HEK293 (cell line): ENCODE data around the gene MMP14.

Source experiments
- CTCF ChIA-PET: fragments of 350-600 bp; formaldehyde crosslinking; extraction: SDS; loops from one replicate; lab custom pipeline; 2021; ENCODE audit warnings: antibody characterized with exemption; lab: Yijun Ruan, JAX
- POLR2A ChIA-PET: fragments of 300-600 bp; formaldehyde crosslinking; extraction: SDS; loops from one replicate; lab custom pipeline; 2020; ENCODE audit warnings: antibody characterized with exemption, inconsistent platforms; lab: Yijun Ruan, JAX
- H3K27ac ChIP-seq: fragments of 200-500 bp; sonication (Bioruptor generic); 2 replicates; pipeline ENCODE4 v1.5.1; 2014; ENCODE audit warnings: low read depth, low read length, control low read depth, inconsistent platforms; ENCODE audit errors: extremely low read depth
- H3K36me3 ChIP-seq, 2 experiments: fragments of 200-500 bp in 1 of 2; sonication (Bioruptor generic) in 1 of 2; 1 replicate in 1 of 2; 2 replicates in 1 of 2; pipeline ENCODE4 v1.5.1; 2014 to 2017; ENCODE audit warnings: inconsistent platforms in 2 of 2, low read length in 2 of 2; ENCODE audit not compliant: control insufficient read depth in 2 of 2, insufficient read depth in 1 of 2
- H3K4me1 ChIP-seq: fragments of 200-500 bp; sonication (Bioruptor generic); 2 replicates; pipeline ENCODE4 v1.5.1; 2014; ENCODE audit warnings: mild to moderate bottlenecking, low read length, inconsistent platforms; ENCODE audit not compliant: control insufficient read depth, insufficient read depth
- H3K4me3 ChIP-seq: 2 replicates; pipeline ENCODE4 v1.5.1; 2011; ENCODE audit warnings: low read depth, mild to moderate bottlenecking, control low read depth, low read length, moderate library complexity
- H3K9me3 ChIP-seq: fragments of 200-500 bp; sonication (Bioruptor generic); 2 replicates; pipeline ENCODE4 v1.5.1; 2014; ENCODE audit warnings: low read depth, low read length, inconsistent platforms; ENCODE audit not compliant: control insufficient read depth, insufficient read depth
- FEZF1 ChIP-seq: fragments of 450-650 bp; formaldehyde crosslinking; IDR thresholded peaks from 2 replicates; pipeline ENCODE4 v1.5.1; 2016; ENCODE audit warnings: missing biosample characterization, missing genetic modification characterization
- GFI1B ChIP-seq: fragments of 450-650 bp; formaldehyde crosslinking; IDR thresholded peaks from 2 replicates; pipeline ENCODE4 v1.5.1; 2016; ENCODE audit warnings: missing biosample characterization, missing genetic modification characterization
- HOXA7 ChIP-seq: sonication (generic); formaldehyde crosslinking; IDR thresholded peaks from 2 replicates; pipeline ENCODE4 v1.8.1; 2022; ENCODE audit warnings: missing genetic modification reagents, borderline replicate concordance
- REPIN1 ChIP-seq: fragments of 450-650 bp; formaldehyde crosslinking; IDR thresholded peaks from 2 replicates; pipeline ENCODE4 v1.5.1; 2017; ENCODE audit warnings: missing biosample characterization, missing genetic modification characterization, low read depth
- REST ChIP-seq: fragments of 450-650 bp; formaldehyde crosslinking; IDR thresholded peaks from 2 replicates; pipeline ENCODE4 v1.5.1; 2016; ENCODE audit warnings: missing biosample characterization, missing genetic modification characterization
- SCRT2 ChIP-seq: fragments of 450-650 bp; formaldehyde crosslinking; IDR thresholded peaks from 2 replicates; pipeline ENCODE4 v1.5.1; 2016; ENCODE audit warnings: missing biosample characterization, missing genetic modification characterization
- YY1 ChIP-seq: fragments of 450-650 bp; formaldehyde crosslinking; IDR thresholded peaks from 2 replicates; pipeline ENCODE4 v1.5.1; 2018; ENCODE audit warnings: missing biosample characterization, missing genetic modification characterization
- YY2 ChIP-seq: fragments of 450-650 bp; formaldehyde crosslinking; IDR thresholded peaks from 2 replicates; pipeline ENCODE4 v1.5.1; 2016; ENCODE audit warnings: missing biosample characterization, missing genetic modification characterization
- ZFP3 ChIP-seq: fragments of 450-650 bp; formaldehyde crosslinking; IDR thresholded peaks from 2 replicates; pipeline ENCODE4 v1.5.1; 2016; ENCODE audit warnings: low read depth, missing biosample characterization, missing genetic modification characterization
- ZNF112 ChIP-seq: fragments of 450-650 bp; formaldehyde crosslinking; IDR thresholded peaks from 2 replicates; pipeline ENCODE4 v1.5.0; 2017; ENCODE audit warnings: missing biosample characterization, missing genetic modification characterization
- ZNF169 ChIP-seq: fragments of 450-650 bp; formaldehyde crosslinking; IDR thresholded peaks from 2 replicates; pipeline ENCODE4 v1.5.1; 2016; ENCODE audit warnings: missing biosample characterization, missing genetic modification characterization
- ZNF239 ChIP-seq: fragments of 450-650 bp; formaldehyde crosslinking; IDR thresholded peaks from 2 replicates; pipeline ENCODE4 v1.5.1; 2016; ENCODE audit warnings: missing biosample characterization, missing genetic modification characterization
- ZNF248 ChIP-seq: fragments of 450-650 bp; formaldehyde crosslinking; IDR thresholded peaks from 2 replicates; pipeline ENCODE4 v1.5.1; 2017; ENCODE audit warnings: missing biosample characterization, missing genetic modification characterization
- ZNF354C ChIP-seq: fragments of 450-650 bp; formaldehyde crosslinking; IDR thresholded peaks from 2 replicates; pipeline ENCODE4 v1.5.1; 2016; ENCODE audit warnings: missing biosample characterization, missing genetic modification characterization, low read depth, borderline replicate concordance
- ZNF510 ChIP-seq: fragments of 450-650 bp; formaldehyde crosslinking; IDR thresholded peaks from 2 replicates; pipeline ENCODE4 v1.5.1; 2018; ENCODE audit warnings: mild to moderate bottlenecking, missing genetic modification characterization, missing biosample characterization; ENCODE audit not compliant: insufficient replicate concordance
- ZNF629 ChIP-seq: fragments of 450-650 bp; formaldehyde crosslinking; IDR thresholded peaks from 2 replicates; pipeline ENCODE4 v1.5.1; 2017; ENCODE audit warnings: missing biosample characterization, missing genetic modification characterization
- ZNF664 ChIP-seq: fragments of 450-650 bp; formaldehyde crosslinking; IDR thresholded peaks from 2 replicates; pipeline ENCODE4 v1.5.1; 2016; ENCODE audit warnings: missing biosample characterization, missing genetic modification characterization
- ZNF747 ChIP-seq: fragments of 450-650 bp; formaldehyde crosslinking; IDR thresholded peaks from 2 replicates; pipeline ENCODE4 v1.5.1; 2016; ENCODE audit warnings: missing biosample characterization, missing genetic modification characterization
- ZNF76 ChIP-seq: fragments of 450-650 bp; formaldehyde crosslinking; IDR thresholded peaks from 2 replicates; pipeline ENCODE4; 2016; ENCODE audit warnings: low read depth, missing biosample characterization, missing genetic modification characterization, borderline replicate concordance
- TF ChIP-seq, protein P1 (sequence below): fragments of 450-650 bp; formaldehyde crosslinking; IDR thresholded peaks from 2 replicates; pipeline ENCODE4; 2016; ENCODE audit warnings: missing biosample characterization, missing genetic modification characterization
- TF ChIP-seq, protein P2 (sequence below): IDR thresholded peaks from 2 replicates; pipeline ENCODE4 v1.6.1; 2011; ENCODE audit warnings: mild to moderate bottlenecking, low read depth, low read length, borderline replicate concordance
- TF ChIP-seq, protein P3 (sequence below): fragments of 450-650 bp; formaldehyde crosslinking; IDR thresholded peaks from 2 replicates; pipeline ENCODE4 v1.5.1; 2016; ENCODE audit warnings: missing biosample characterization, missing genetic modification characterization

Gene MMP14

GRCh38 chr14:22861651-22862050 lies 25.3 kb downstream of the MMP14 start:
- CTCF ChIA-PET, result interaction anchor here (0.7 to 3.7 kb wide), 7 partner anchors 8 to 320 kb away, joined by 3 to 29 read pairs (median 5); partner anchors contain the start of gene LRP10
- Histone ChIP-seq H3K4me3 (no peak overlapping the region), H3K4me1 (no peaks in the 10 kb centered on the region; the same call in 1 of the 2 replicates), H3K36me3 (no peaks in the 10 kb centered on the region), H3K9me3 (no peaks in the 10 kb centered on the region), H3K27ac (no peak overlapping the region)
- POLR2A ChIA-PET, result no interaction called here
- TF ChIP-seq FEZF1 (no peak), ZNF354C (no peak), YY2 (tag by site-specific recombination) (no peak), HOXA7 (CRISPR knock-in tag) (no peak), ZNF747 (tag by site-specific recombination) (no peak)

DNA sequence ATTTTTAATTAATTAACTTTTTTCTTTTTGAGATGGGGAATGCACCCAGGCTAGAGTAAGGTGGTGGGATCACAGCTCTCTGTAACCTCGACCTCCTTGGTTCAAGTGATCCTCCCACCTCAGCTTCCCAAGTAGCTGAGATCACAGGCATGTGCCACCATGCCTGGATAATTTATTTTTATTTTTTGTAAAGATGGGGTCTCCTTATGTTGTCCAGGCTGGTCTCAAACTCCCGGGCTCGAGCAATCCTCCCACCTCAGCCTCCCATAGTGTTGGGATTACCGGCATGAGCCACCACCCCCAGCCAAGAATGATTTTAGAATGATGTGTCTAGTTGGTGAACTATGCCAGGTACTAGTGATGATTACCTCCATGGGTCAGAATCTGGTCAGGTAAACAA lies 28.6 kb downstream of the MMP14 start:
- ChIA-PET POLR2A (no interaction called here), CTCF (interaction anchor here (0.5 to 3.7 kb wide), 6 partner anchors 12 to 308 kb away, joined by 3 to 29 read pairs (median 4); no protein-coding TSS in a partner anchor)
- H3K4me1 ChIP-seq, result no peaks in the 10 kb centered on the region; the same call in 1 of the 2 replicates
- no peak overlapping the region for H3K27ac ChIP-seq
- H3K36me3 ChIP-seq, result no peaks in the 10 kb centered on the region
- H3K4me3 ChIP-seq, result no peak overlapping the region
- no peaks in the 10 kb centered on the region for H3K9me3 ChIP-seq
- no peak for TF ChIP-seq ZNF169 (tag by site-specific recombination)
- TF ChIP-seq, protein P1, sequence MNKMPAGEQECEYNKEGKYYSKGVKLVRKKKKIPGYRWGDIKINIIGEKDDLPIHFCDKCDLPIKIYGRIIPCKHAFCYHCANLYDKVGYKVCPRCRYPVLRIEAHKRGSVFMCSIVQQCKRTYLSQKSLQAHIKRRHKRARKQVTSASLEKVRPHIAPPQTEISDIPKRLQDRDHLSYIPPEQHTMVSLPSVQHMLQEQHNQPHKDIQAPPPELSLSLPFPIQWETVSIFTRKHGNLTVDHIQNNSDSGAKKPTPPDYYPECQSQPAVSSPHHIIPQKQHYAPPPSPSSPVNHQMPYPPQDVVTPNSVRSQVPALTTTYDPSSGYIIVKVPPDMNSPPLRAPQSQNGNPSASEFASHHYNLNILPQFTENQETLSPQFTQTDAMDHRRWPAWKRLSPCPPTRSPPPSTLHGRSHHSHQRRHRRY (tag by site-specific recombination), result no peak
- TF ChIP-seq, protein P2, sequence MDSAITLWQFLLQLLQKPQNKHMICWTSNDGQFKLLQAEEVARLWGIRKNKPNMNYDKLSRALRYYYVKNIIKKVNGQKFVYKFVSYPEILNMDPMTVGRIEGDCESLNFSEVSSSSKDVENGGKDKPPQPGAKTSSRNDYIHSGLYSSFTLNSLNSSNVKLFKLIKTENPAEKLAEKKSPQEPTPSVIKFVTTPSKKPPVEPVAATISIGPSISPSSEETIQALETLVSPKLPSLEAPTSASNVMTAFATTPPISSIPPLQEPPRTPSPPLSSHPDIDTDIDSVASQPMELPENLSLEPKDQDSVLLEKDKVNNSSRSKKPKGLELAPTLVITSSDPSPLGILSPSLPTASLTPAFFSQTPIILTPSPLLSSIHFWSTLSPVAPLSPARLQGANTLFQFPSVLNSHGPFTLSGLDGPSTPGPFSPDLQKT, result no peak
- TF ChIP-seq ZNF76, result no peak
- no peak for TF ChIP-seq GFI1B (tag by site-specific recombination)
- no peak for TF ChIP-seq ZNF112 (tag by site-specific recombination)
- no peak for TF ChIP-seq ZNF629 (tag by site-specific recombination)
- TF ChIP-seq, protein P3, sequence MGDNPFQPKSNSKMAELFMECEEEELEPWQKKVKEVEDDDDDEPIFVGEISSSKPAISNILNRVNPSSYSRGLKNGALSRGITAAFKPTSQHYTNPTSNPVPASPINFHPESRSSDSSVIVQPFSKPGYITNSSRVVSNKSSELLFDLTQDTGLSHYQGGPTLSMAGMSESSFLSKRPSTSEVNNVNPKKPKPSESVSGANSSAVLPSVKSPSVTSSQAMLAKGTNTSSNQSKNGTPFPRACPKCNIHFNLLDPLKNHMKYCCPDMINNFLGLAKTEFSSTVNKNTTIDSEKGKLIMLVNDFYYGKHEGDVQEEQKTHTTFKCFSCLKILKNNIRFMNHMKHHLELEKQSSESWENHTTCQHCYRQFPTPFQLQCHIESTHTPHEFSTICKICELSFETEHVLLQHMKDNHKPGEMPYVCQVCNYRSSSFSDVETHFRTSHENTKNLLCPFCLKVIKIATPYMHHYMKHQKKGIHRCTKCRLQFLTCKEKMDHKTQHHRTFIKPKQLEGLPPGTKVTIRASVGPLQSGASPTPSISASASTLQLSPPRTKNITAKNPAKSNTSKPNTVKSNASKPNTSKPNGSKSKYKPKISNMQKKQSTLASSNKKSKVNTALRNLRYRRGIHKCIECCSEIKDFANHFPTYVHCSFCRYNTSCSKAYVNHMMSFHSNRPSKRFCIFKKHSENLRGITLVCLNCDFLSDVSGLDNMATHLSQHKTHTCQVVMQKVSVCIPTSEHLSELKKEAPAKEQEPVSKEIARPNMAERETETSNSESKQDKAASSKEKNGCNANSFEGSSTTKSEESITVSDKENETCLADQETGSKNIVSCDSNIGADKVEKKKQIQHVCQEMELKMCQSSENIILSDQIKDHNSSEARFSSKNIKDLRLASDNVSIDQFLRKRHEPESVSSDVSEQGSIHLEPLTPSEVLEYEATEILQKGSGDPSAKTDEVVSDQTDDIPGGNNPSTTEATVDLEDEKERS (tag by site-specific recombination), result no peak
- TF ChIP-seq ZFP3, result no peak
- TF ChIP-seq REPIN1 (tag by site-specific recombination), result no peak
- no peak for TF ChIP-seq SCRT2 (tag by site-specific recombination)
- no peak for TF ChIP-seq ZNF664 (tag by site-specific recombination)
- no peak for TF ChIP-seq REST (tag by site-specific recombination)
- no peak for TF ChIP-seq ZNF510 (tag by site-specific recombination)
- no peak for TF ChIP-seq ZNF248 (tag by site-specific recombination)
- no peak for TF ChIP-seq ZNF239
- TF ChIP-seq YY1 (tag by site-specific recombination), result no peak
